ENCODE results near the gene GRK5. TPM values are rescaled to one million over a fixed set of nuclear protein-coding genes. Genes with fewer than 3 reads are reported as not detected.

Gene GRK5
- total and polyA plus RNA-seq, 9 of the 15 experiments (the other 6 are each of a cell fraction or from before 2014, with no cell fraction given), result 0.46 to 0.83 (median 0.67) TPM; not detected in 2

GRCh38 chr10:119314061-119314460 lies 106.7 kb downstream of the GRK5 start:
- no peak for FAIRE-seq
- H3K9me3 ChIP-seq (replicated peaks; ENCODE audit: control insufficient read depth, insufficient read depth, low read depth, low read length), result no peaks in the 10 kb centered on the region
- H3K9me1 ChIP-seq (ENCODE audit: control insufficient read depth, insufficient read depth, low read length), result no peaks in the 10 kb centered on the region
- WGBS (ENCODE audit: insufficient coverage, low coverage, missing lambda C conversion rate), result 24% methylated on average over 5 of the region's 11 CpGs
- H3K9ac ChIP-seq (ENCODE audit: insufficient read depth in 1 of 2, low read depth in 2 of 2, low read length in 2 of 2), result no peak overlapping the region
- H2AFZ ChIP-seq (ENCODE audit: low read depth, low read length), result no peak overlapping the region
- H3K36me3 ChIP-seq (ENCODE audit: control insufficient read depth, insufficient read depth, low read length), result no peaks in the 10 kb centered on the region
- no TSS peak for BruUV-seq (replicated peaks)
- no peaks in the 10 kb centered on the region for H3K27me3 ChIP-seq (ENCODE audit: control insufficient read depth in 2 of 2, insufficient read depth in 2 of 2, low read length in 2 of 2)
- in situ Hi-C loops (cut with MboI) (no loop called here), intact Hi-C loops (cut with micrococcal nuclease) (no loop called here)
- ChIA-PET CTCF (ENCODE audit: low intra/inter-chr PET ratio) (no interaction called here), POLR2A (no interaction called here)
- no peak overlapping the region for H3K27ac ChIP-seq (ENCODE audit: extremely low read depth, low read depth, low read length)
- H3K4me3 ChIP-seq, result no peak overlapping the region
- H4K20me1 ChIP-seq (replicated peaks; ENCODE audit: control insufficient read depth, insufficient read depth, low read length), result no peaks in the 10 kb centered on the region
- no peak overlapping the region for H3K4me2 ChIP-seq (ENCODE audit: insufficient read depth, low read length)
- H3K79me2 ChIP-seq (ENCODE audit: control insufficient read depth, insufficient read depth, low read length), result no peaks in the 10 kb centered on the region
- TF ChIP-seq PHF21A (IDR thresholded peaks at IDR 0.05; ENCODE audit: borderline replicate concordance, low read depth) (no peak), BACH1 (tag; IDR thresholded peaks at IDR 0.05) (no peak), HSF4 (CRISPR knock-in tag; IDR thresholded peaks at IDR 0.05; ENCODE audit: borderline replicate concordance) (no peak), GATAD2A (IDR thresholded peaks at IDR 0.05) (no peak), PKNOX1 (IDR thresholded peaks at IDR 0.05) (no peak), MYC (IDR thresholded peaks at IDR 0.05; ENCODE audit: low read depth, low read length) (no peak), MYC (CRISPR knock-in tag; IDR thresholded peaks at IDR 0.05; ENCODE audit: borderline replicate concordance, low read depth) (no peak), NFE2L1 (tag; IDR thresholded peaks at IDR 0.05; ENCODE audit: borderline replicate concordance, low read depth) (no peak), HCFC1 (IDR thresholded peaks at IDR 0.05; ENCODE audit: low read depth, low read length) (no peak), BRF1 (IDR thresholded peaks at IDR 0.05; ENCODE audit: borderline replicate concordance, extremely low read depth, insufficient read length) (no peak), ZNF589 (CRISPR knock-in tag; IDR thresholded peaks at IDR 0.05; ENCODE audit: low read depth) (no peak), CLOCK (CRISPR knock-in tag; IDR thresholded peaks at IDR 0.05; ENCODE audit: borderline replicate concordance) (no peak)
- peaks cover 9 to 13% of the 10 kb centered on the region in 2 experiments; a peak in 4 of 5 replicates for H3K4me1 ChIP-seq (replicated peaks in 1 of 2; ENCODE audit: control insufficient read depth in 2 of 2, insufficient read depth in 2 of 2, low read length in 2 of 2)
- no peak for DNase-seq (ENCODE audit: extremely low read depth in 1 of 4, low spot score in 3 of 4)
- ATAC-seq, result no peak

Data from K562 (cell line).